ENCODE data around the gene NPBWR2. TPM values are rescaled to one million over a fixed set of nuclear protein-coding genes. Genes with fewer than 3 reads are reported as not detected.

Gene NPBWR2
- total and polyA plus RNA-seq, 9 of the 15 experiments (the other 6 are each of a cell fraction or from before 2014, with no cell fraction given) = not detected

DNA sequence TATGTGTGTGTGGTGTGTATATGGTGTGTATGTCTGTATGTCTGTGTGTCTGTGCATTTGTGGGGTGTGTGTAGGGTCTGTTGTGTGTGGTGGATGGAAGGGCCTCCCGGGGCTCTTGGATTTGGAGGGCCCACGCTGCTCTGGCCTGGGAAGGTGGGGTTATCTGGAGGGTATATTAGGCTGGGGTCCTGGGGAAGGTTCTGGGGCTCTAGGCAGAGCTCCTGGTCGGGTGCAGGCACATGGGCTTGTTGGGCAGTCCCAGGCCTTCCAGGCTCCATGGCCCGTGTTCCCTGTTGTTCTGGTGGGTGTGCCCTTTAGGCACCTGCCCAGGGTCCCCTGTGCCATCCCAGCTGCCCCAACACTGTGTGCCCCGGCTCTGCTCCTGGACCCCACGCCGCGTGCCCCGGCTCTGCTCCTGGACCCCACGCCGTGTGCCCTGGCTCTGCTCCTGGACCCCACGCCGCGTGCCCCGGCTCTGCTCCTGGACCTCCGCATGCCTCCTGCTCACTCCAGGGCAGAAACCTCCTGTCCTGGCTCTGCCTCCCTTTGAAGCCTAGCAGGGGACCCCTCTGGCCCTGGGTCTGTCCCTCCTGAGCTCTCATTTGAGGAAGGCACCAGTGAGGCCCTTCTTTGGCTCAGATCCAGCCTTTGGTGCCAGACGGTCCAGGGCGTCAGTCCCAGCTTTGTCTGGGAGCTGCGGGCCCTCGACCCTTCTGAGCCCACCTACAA lies 46.7 kb upstream of the NPBWR2 start:
- WGBS (ENCODE audit: insufficient coverage, low coverage, missing lambda C conversion rate) = 23% methylated on average over 13 of the region's 20 CpGs
- no TSS peak for BruUV-seq (replicated peaks)
- no peak for ATAC-seq
- H3K36me3 ChIP-seq (ENCODE audit: control insufficient read depth, insufficient read depth, low read length) = no peaks in the 10 kb centered on the region
- no peak for DNase-seq (ENCODE audit: extremely low read depth in 1 of 4, low spot score in 3 of 4)
- ChIA-PET CTCF (ENCODE audit: low intra/inter-chr PET ratio) (no interaction called here), POLR2A (no interaction called here)
- FAIRE-seq = no peak
- H3K9me3 ChIP-seq (replicated peaks; ENCODE audit: control insufficient read depth, insufficient read depth, low read depth, low read length) = peaks cover 3% of the 10 kb centered on the region
- H3K9ac ChIP-seq (ENCODE audit: insufficient read depth in 1 of 2, low read depth in 2 of 2, low read length in 2 of 2) = no peak overlapping the region
- H3K79me2 ChIP-seq (ENCODE audit: control insufficient read depth, insufficient read depth, low read length) = no peaks in the 10 kb centered on the region
- peaks cover 0 to 18% of the 10 kb centered on the region in 2 experiments; a peak in 1 of 5 replicates for H3K4me1 ChIP-seq (replicated peaks in 1 of 2; ENCODE audit: control insufficient read depth in 2 of 2, insufficient read depth in 2 of 2, low read length in 2 of 2)
- intact Hi-C loops (cut with micrococcal nuclease) = no loop called here
- peaks cover 2% of the 10 kb centered on the region for H3K9me1 ChIP-seq (ENCODE audit: control insufficient read depth, insufficient read depth, low read length)
- H3K27ac ChIP-seq (ENCODE audit: extremely low read depth, low read depth, low read length) = no peak overlapping the region
- peaks cover 0 to 52% of the 10 kb centered on the region in 2 experiments; a peak in 4 of 5 replicates for H3K27me3 ChIP-seq (ENCODE audit: control insufficient read depth in 2 of 2, insufficient read depth in 2 of 2, low read length in 2 of 2)
- in situ Hi-C loops (cut with MboI) = no loop called here
- H3K4me2 ChIP-seq (ENCODE audit: insufficient read depth, low read length) = no peak overlapping the region
- no peak overlapping the region for H3K4me3 ChIP-seq
- no peak overlapping the region for H2AFZ ChIP-seq (ENCODE audit: low read depth, low read length)
- H4K20me1 ChIP-seq (replicated peaks; ENCODE audit: control insufficient read depth, insufficient read depth, low read length) = peaks cover 7% of the 10 kb centered on the region
- TF ChIP-seq NFIC (IDR thresholded peaks at IDR 0.05) (peak; percentile 42; the same call in 1 of the 2 replicates), TGIF2 (CRISPR knock-in tag; IDR thresholded peaks at IDR 0.05) (no peak), ZKSCAN1 (IDR thresholded peaks at IDR 0.05; ENCODE audit: low read depth, low read length) (no peak)
- TF ChIP-seq, protein P1, sequence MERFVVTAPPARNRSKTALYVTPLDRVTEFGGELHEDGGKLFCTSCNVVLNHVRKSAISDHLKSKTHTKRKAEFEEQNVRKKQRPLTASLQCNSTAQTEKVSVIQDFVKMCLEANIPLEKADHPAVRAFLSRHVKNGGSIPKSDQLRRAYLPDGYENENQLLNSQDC (CRISPR knock-in tag; IDR thresholded peaks at IDR 0.05) = no peak
- TF ChIP-seq, protein P2, sequence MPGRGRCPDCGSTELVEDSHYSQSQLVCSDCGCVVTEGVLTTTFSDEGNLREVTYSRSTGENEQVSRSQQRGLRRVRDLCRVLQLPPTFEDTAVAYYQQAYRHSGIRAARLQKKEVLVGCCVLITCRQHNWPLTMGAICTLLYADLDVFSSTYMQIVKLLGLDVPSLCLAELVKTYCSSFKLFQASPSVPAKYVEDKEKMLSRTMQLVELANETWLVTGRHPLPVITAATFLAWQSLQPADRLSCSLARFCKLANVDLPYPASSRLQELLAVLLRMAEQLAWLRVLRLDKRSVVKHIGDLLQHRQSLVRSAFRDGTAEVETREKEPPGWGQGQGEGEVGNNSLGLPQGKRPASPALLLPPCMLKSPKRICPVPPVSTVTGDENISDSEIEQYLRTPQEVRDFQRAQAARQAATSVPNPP (IDR thresholded peaks at IDR 0.05; ENCODE audit: borderline replicate concordance, insufficient read depth, insufficient read length) = no peak
